Measurements from ENCODE around the gene GLO1. TPM values are rescaled to one million over a fixed set of nuclear protein-coding genes. Genes with fewer than 3 reads are reported as not detected.

GLO1 gene
- total and polyA plus RNA-seq, 2 experiments from 2014 or later: 137 to 170 TPM

DNA sequence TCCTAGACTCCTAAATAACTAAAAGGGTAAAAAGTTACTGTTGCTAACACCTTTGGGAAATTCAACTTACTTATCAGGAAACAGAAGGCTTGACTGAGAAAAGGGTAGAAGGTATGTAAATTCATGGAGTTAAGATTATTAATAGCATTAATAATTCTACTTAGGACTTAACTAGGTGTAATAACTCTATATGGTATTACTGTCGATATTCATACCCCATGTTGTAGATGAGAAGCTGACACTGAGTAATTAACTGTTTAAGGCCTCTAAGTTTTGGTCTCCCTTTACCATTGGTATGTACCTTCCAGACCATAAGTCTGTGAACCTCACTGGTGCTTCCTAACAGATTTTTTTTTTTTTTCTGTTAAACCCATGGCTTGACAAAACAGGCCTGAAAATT is 15.4 kb downstream of the GLO1 start:
- Histone ChIP-seq H3K27me3 (no peaks in the 10 kb centered on the region), H3K27ac (no peak overlapping the region), H3K36me3 (replicated peaks; ENCODE audit: insufficient read depth, low read depth) (no peaks in the 10 kb centered on the region), H3K4me2 (no peak overlapping the region), H3K4me1 (ENCODE audit: insufficient read depth) (no peaks in the 10 kb centered on the region), H3K9me3 (ENCODE audit: low read depth) (no peaks in the 10 kb centered on the region), H3K4me3 (no peak overlapping the region), H3K79me2 (peaks cover 60% of the 10 kb centered on the region), H2AFZ (no peak overlapping the region), H3K9me2 (replicated peaks; ENCODE audit: insufficient read depth) (no peaks in the 10 kb centered on the region), H4K20me1 (ENCODE audit: insufficient read depth, poor library complexity, severe bottlenecking) (peaks cover 11% of the 10 kb centered on the region)
- WGBS (ENCODE audit: low lambda C conversion rate, missing lambda C conversion rate): 100% methylated on average over 1 of the region's 1 CpG
- no peak for DNase-seq (ENCODE audit: low spot score)
- TF ChIP-seq EZH2phosphoT487 (IDR thresholded peaks at IDR 0.05; ENCODE audit: low read depth, severe bottlenecking, unreplicated experiment) (no peak), EZH2 (IDR thresholded peaks at IDR 0.05; ENCODE audit: borderline replicate concordance) (no peak)
- TF ChIP-seq, protein P1, sequence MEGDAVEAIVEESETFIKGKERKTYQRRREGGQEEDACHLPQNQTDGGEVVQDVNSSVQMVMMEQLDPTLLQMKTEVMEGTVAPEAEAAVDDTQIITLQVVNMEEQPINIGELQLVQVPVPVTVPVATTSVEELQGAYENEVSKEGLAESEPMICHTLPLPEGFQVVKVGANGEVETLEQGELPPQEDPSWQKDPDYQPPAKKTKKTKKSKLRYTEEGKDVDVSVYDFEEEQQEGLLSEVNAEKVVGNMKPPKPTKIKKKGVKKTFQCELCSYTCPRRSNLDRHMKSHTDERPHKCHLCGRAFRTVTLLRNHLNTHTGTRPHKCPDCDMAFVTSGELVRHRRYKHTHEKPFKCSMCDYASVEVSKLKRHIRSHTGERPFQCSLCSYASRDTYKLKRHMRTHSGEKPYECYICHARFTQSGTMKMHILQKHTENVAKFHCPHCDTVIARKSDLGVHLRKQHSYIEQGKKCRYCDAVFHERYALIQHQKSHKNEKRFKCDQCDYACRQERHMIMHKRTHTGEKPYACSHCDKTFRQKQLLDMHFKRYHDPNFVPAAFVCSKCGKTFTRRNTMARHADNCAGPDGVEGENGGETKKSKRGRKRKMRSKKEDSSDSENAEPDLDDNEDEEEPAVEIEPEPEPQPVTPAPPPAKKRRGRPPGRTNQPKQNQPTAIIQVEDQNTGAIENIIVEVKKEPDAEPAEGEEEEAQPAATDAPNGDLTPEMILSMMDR (IDR thresholded peaks at IDR 0.05; ENCODE audit: poor library complexity): no peak

DNA sequence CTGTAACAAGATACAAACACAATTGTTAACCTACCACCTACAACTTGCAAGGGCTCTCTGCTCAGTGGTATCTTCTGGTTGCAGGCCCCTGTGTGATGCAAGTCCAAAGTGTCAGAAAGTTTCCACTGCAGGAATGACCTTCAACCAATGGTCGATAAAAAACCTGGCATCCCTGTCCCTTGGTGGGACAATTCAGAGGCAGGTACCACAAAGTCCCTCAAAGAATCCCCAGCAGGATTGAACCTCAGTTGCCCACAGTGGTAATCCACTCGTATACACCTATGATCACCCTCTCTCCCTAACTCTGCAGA is 15.9 kb downstream of the GLO1 start:
- WGBS (ENCODE audit: low lambda C conversion rate, missing lambda C conversion rate): 92% methylated on average over 2 of the region's 2 CpGs
- TF ChIP-seq EZH2phosphoT487 (IDR thresholded peaks at IDR 0.05; ENCODE audit: low read depth, severe bottlenecking, unreplicated experiment) (no peak), EZH2 (IDR thresholded peaks at IDR 0.05; ENCODE audit: borderline replicate concordance) (no peak)
- TF ChIP-seq, protein P1 (IDR thresholded peaks at IDR 0.05; ENCODE audit: poor library complexity): no peak
- H3K27me3 ChIP-seq: no peaks in the 10 kb centered on the region
- no peaks in the 10 kb centered on the region for H3K9me2 ChIP-seq (replicated peaks; ENCODE audit: insufficient read depth)
- H3K9me3 ChIP-seq (ENCODE audit: low read depth): no peaks in the 10 kb centered on the region
- no peak overlapping the region for H2AFZ ChIP-seq
- H3K4me1 ChIP-seq (ENCODE audit: insufficient read depth): no peaks in the 10 kb centered on the region
- peaks cover 54% of the 10 kb centered on the region for H3K79me2 ChIP-seq
- no peak overlapping the region for H3K27ac ChIP-seq
- peaks cover 11% of the 10 kb centered on the region for H4K20me1 ChIP-seq (ENCODE audit: insufficient read depth, poor library complexity, severe bottlenecking)
- no peak overlapping the region for H3K4me3 ChIP-seq
- H3K36me3 ChIP-seq (replicated peaks; ENCODE audit: insufficient read depth, low read depth): no peaks in the 10 kb centered on the region
- no peak for DNase-seq (ENCODE audit: low spot score)
- no peak overlapping the region for H3K4me2 ChIP-seq

DNA sequence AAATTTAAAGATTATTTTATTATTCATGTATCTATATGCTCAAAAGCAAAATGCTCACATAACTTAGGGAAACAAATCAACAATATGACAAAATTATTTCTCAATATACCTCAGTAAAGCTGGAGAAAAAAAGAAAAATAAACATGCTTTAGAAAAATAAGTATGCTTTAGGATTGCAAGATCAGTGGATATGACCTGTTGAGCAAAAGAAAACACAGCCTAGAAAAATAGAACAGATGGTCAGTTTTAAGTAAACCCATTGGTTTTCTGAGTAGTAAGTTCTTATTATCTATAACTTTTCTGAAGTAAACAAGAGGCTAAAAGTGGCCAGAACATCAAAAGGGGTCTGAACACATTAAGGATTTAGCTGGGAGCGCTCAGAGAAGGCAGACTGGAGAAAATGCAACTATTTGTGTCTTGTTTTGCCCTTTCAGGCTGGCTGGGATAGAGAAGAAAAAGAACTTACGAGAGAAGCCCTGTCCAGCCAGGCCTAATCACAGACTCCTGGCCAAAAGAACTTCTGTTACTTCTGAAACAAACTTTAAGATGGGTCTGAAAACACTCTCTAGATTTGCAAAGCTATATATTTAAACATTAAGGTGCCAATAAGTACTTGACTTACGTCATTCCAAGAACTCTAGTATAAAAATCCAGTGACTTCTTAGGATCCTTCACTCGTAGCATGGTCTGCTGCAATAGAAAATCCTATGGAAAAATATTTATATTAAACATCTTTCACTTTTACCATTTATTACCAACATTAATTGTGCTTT is 16.5 kb downstream of the GLO1 start:
- H3K4me2 ChIP-seq: no peak overlapping the region
- DNase-seq (ENCODE audit: low spot score): no peak
- H3K79me2 ChIP-seq: peaks cover 49% of the 10 kb centered on the region
- H3K4me3 ChIP-seq: no peak overlapping the region
- H3K27ac ChIP-seq: no peak overlapping the region
- no peaks in the 10 kb centered on the region for H3K9me3 ChIP-seq (ENCODE audit: low read depth)
- H3K27me3 ChIP-seq: no peaks in the 10 kb centered on the region
- H3K4me1 ChIP-seq (ENCODE audit: insufficient read depth): no peaks in the 10 kb centered on the region
- no peak overlapping the region for H2AFZ ChIP-seq
- H3K36me3 ChIP-seq (replicated peaks; ENCODE audit: insufficient read depth, low read depth): no peaks in the 10 kb centered on the region
- H4K20me1 ChIP-seq (ENCODE audit: insufficient read depth, poor library complexity, severe bottlenecking): peaks cover 11% of the 10 kb centered on the region
- TF ChIP-seq EZH2 (IDR thresholded peaks at IDR 0.05; ENCODE audit: borderline replicate concordance): no peak
- no peak for TF ChIP-seq EZH2phosphoT487 (IDR thresholded peaks at IDR 0.05; ENCODE audit: low read depth, severe bottlenecking, unreplicated experiment)
- TF ChIP-seq, protein P1 (IDR thresholded peaks at IDR 0.05; ENCODE audit: poor library complexity): no peak
- 77% methylated on average over 4 of the region's 4 CpGs for WGBS (ENCODE audit: low lambda C conversion rate, missing lambda C conversion rate)
- H3K9me2 ChIP-seq (replicated peaks; ENCODE audit: insufficient read depth): no peaks in the 10 kb centered on the region
